Endothelial cell (in vitro differentiated cells): ENCODE data around the gene TNFSF18. TPM values are rescaled to one million over a fixed set of nuclear protein-coding genes. Genes with fewer than 3 reads are reported as not detected.

ENCODE experiments used
- DNase-seq: peaks from one replicate; pipeline ENCODE4 v3.0.0; 2021; ENCODE audit warnings: low spot score
- H3K27ac Mint-ChIP-seq: one replicate; pipeline ENCODE4 v1.8.0; 2021; ENCODE audit warnings: mixed read lengths, inconsistent platforms; ENCODE audit not compliant: unreplicated experiment
- H3K27me3 Mint-ChIP-seq: one replicate; pipeline ENCODE4 v1.8.0; 2021; ENCODE audit warnings: mild to moderate bottlenecking, moderate library complexity, mixed read lengths, inconsistent platforms; ENCODE audit not compliant: unreplicated experiment
- H3K36me3 Mint-ChIP-seq: one replicate; pipeline ENCODE4 v1.8.0; 2021; ENCODE audit warnings: mild to moderate bottlenecking, low read depth, mixed read lengths, inconsistent platforms; ENCODE audit not compliant: unreplicated experiment
- H3K4me1 Mint-ChIP-seq: one replicate; pipeline ENCODE4 v1.8.0; 2021; ENCODE audit warnings: mild to moderate bottlenecking, mixed read lengths, inconsistent platforms; ENCODE audit not compliant: unreplicated experiment
- H3K4me3 Mint-ChIP-seq: one replicate; pipeline ENCODE4 v1.8.0; 2021; ENCODE audit warnings: mild to moderate bottlenecking, mixed read lengths, inconsistent platforms; ENCODE audit not compliant: unreplicated experiment
- H3K9me3 Mint-ChIP-seq: one replicate; pipeline ENCODE4 v1.8.0; 2021; ENCODE audit warnings: mixed read lengths, inconsistent platforms; ENCODE audit not compliant: unreplicated experiment
- total RNA-seq: library from RNA; stranded (reverse); fragmentation: NEBNext Ultra II Directional; extraction: Animal tissue kit (Norgen Biotek cat#: 25700); gene quantifications from one replicate; pipeline ENCODE4 v1.2.1, GENCODE V29; 2021; ENCODE audit not compliant: unreplicated experiment
- TF ChIP-seq, protein P1 (sequence below): fragments of 200-600 bp; sonication (generic); IDR thresholded peaks from one replicate; pipeline ENCODE4 v1.5.0; 2021; ENCODE audit warnings: antibody characterized with exemption; ENCODE audit not compliant: unreplicated experiment

The TNFSF18 gene
- total RNA-seq, 1 donor from 2014 or later: 0.33 TPM

GRCh38 chr1:173056365-173056764 lies 5.6 kb upstream of the TNFSF18 start:
- Mint-ChIP-seq H3K27ac (no peak overlapping the region), H3K4me3 (no peak overlapping the region), H3K4me1 (no peaks in the 10 kb centered on the region), H3K36me3 (no peaks in the 10 kb centered on the region), H3K27me3 (no peaks in the 10 kb centered on the region), H3K9me3 (no peaks in the 10 kb centered on the region)
- TF ChIP-seq, protein P1, sequence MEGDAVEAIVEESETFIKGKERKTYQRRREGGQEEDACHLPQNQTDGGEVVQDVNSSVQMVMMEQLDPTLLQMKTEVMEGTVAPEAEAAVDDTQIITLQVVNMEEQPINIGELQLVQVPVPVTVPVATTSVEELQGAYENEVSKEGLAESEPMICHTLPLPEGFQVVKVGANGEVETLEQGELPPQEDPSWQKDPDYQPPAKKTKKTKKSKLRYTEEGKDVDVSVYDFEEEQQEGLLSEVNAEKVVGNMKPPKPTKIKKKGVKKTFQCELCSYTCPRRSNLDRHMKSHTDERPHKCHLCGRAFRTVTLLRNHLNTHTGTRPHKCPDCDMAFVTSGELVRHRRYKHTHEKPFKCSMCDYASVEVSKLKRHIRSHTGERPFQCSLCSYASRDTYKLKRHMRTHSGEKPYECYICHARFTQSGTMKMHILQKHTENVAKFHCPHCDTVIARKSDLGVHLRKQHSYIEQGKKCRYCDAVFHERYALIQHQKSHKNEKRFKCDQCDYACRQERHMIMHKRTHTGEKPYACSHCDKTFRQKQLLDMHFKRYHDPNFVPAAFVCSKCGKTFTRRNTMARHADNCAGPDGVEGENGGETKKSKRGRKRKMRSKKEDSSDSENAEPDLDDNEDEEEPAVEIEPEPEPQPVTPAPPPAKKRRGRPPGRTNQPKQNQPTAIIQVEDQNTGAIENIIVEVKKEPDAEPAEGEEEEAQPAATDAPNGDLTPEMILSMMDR: no peak
- DNase-seq: no peak

DNA sequence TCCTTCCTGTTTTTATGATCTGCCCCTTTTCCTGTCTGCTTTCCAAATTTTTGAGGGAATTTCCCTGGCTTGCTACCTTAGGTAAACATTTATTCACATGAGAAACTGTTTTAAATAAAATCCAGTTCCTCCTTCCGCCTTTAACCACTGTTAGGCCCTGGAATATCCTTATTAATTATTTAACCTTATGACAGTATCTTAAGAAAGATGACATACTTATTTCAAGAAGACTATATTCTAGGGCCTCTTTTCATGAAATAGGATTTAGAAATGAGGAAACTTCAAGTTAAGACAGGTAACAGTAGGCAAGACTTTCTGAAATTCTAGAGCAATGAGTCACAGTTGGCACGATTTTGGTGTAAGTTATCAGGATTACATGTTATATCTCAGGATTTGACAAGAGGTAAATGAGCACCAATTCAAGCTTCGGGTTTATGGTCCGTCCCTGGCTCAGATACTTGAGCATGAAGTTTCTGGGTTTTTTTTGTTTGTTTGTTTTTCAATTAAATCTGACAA lies 2.0 kb upstream of the TNFSF18 start:
- Mint-ChIP-seq H3K27ac (no peak overlapping the region), H3K4me3 (no peak overlapping the region), H3K4me1 (no peaks in the 10 kb centered on the region), H3K9me3 (no peaks in the 10 kb centered on the region), H3K36me3 (no peaks in the 10 kb centered on the region), H3K27me3 (no peaks in the 10 kb centered on the region)
- TF ChIP-seq, protein P1: no peak
- no peak for DNase-seq

DNA sequence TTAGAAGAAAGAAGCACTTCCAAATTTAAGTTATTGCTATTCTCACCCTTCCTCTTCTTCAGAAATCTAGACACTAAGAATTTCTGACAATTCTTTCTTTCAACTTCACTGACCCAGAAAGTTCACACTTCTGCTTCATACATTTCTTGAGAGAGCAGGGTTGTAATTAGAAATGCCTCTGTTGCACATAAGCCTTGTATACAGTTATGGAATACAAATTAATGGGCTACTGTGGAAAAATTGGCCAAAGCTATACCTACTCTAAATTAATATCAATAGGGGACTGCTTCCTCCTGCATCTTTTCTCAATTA lies 1.5 kb downstream of the TNFSF18 start:
- Mint-ChIP-seq H3K9me3 (no peaks in the 10 kb centered on the region), H3K27me3 (no peaks in the 10 kb centered on the region), H3K4me1 (no peaks in the 10 kb centered on the region), H3K27ac (no peak overlapping the region), H3K4me3 (no peak overlapping the region), H3K36me3 (no peaks in the 10 kb centered on the region)
- TF ChIP-seq, protein P1: no peak
- DNase-seq: no peak

- Mint-ChIP-seq H3K4me1 (no peaks in the 10 kb centered on the region), H3K36me3 (no peaks in the 10 kb centered on the region), H3K9me3 (no peaks in the 10 kb centered on the region), H3K27ac (no peak overlapping the region), H3K27me3 (no peaks in the 10 kb centered on the region), H3K4me3 (no peak overlapping the region)
- TF ChIP-seq, protein P1: no peak
- DNase-seq: no peak
These were observed 2.0 kb downstream of the TNFSF18 start for GRCh38 chr1:173048621-173049321.

DNA sequence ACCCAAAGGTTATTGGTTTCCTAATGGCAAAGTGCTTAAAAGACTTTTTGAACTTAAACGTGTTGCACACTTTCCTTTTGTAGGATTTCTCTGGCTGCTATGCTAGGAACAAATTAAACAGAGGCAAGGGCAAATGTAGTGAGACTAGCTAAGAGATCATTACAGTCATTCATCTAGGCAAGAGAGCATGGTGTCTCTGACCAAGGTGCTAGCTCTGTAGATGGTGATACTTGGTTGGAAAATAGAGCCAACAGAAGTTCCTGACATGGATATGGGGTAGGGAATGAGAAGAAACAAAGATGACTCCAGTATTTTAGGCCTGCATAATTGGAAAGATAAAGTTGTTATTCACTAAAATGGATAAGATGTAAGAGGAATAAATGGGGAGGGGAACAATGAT lies 6.1 kb downstream of the TNFSF18 start:
- H3K27ac Mint-ChIP-seq: no peak overlapping the region
- H3K4me3 Mint-ChIP-seq: no peak overlapping the region
- no peaks in the 10 kb centered on the region for H3K27me3 Mint-ChIP-seq
- no peaks in the 10 kb centered on the region for H3K9me3 Mint-ChIP-seq
- no peaks in the 10 kb centered on the region for H3K36me3 Mint-ChIP-seq
- DNase-seq: no peak
- TF ChIP-seq, protein P1: no peak
- no peaks in the 10 kb centered on the region for H3K4me1 Mint-ChIP-seq
